ENCODE measurements around the gene PLIN4. TPM values are rescaled to one million over a fixed set of nuclear protein-coding genes. Genes with fewer than 3 reads are reported as not detected.

The PLIN4 gene
- total RNA-seq, 1 donor: 0.90 TPM

DNA sequence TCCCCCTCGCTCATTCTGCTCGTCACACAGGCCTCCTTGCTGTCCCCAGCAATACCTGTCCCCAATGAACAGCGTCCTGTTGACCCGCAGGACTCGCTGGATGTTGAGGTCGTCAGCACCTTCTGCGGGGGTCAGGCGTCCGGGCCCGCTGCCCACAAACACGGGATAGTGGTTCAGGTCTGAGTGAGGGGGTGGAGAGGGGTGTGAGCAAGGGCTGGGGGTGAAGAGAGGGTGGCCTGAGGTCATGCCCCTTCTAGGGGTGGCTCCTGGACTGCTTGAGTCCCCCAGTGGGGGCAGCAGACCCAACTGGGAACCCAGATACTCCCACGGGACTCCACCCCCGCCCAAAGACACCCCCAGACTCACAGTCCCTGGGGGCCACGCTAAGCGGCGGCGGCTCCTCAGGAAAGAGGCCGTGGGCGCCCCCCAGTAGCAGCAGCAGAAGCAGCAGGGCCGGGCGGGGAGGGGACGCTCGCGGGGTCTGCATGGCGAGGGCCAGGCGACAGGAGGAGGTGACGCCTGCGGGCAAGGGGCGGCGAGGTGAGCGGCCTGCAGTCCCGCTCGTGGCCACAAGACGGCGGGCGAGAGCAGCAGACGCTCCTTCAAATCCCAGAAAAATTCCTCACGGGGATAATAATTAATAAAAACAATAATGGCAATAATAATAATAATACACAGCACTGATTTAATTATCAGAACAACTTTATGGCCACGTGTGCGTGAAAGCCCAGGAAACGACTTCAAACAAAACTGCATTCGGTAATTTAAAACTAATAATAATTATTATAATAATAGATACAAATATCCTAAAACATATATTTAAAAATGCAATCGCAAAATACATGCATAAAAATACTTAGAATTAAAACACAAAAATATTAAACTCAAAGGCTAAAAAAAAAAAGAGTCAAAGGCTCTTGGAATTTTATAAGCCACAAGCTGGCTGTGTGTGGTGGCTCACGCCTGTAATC, 40.0 kb upstream of the PLIN4 start:
- TF ChIP-seq, protein P1, sequence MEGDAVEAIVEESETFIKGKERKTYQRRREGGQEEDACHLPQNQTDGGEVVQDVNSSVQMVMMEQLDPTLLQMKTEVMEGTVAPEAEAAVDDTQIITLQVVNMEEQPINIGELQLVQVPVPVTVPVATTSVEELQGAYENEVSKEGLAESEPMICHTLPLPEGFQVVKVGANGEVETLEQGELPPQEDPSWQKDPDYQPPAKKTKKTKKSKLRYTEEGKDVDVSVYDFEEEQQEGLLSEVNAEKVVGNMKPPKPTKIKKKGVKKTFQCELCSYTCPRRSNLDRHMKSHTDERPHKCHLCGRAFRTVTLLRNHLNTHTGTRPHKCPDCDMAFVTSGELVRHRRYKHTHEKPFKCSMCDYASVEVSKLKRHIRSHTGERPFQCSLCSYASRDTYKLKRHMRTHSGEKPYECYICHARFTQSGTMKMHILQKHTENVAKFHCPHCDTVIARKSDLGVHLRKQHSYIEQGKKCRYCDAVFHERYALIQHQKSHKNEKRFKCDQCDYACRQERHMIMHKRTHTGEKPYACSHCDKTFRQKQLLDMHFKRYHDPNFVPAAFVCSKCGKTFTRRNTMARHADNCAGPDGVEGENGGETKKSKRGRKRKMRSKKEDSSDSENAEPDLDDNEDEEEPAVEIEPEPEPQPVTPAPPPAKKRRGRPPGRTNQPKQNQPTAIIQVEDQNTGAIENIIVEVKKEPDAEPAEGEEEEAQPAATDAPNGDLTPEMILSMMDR (IDR thresholded peaks at IDR 0.05; ENCODE audit: insufficient read depth, low read length): peak; percentile 98
- no peak for DNase-seq (ENCODE audit: low read depth)
- H3K4me3 ChIP-seq (ENCODE audit: low read depth, low read length): no peak overlapping the region

GRCh38 chr19:4557144-4557970, 39.1 kb upstream of the PLIN4 start:
- TF ChIP-seq, protein P1 (IDR thresholded peaks at IDR 0.05; ENCODE audit: insufficient read depth, low read length): no peak
- DNase-seq (ENCODE audit: low read depth): no peak
- no peak overlapping the region for H3K4me3 ChIP-seq (ENCODE audit: low read depth, low read length)

GRCh38 chr19:4556597-4557127, 38.4 kb upstream of the PLIN4 start:
- no peak for DNase-seq (ENCODE audit: low read depth)
- TF ChIP-seq, protein P1 (IDR thresholded peaks at IDR 0.05; ENCODE audit: insufficient read depth, low read length): no peak

GRCh38 chr19:4555657-4556561, 37.6 kb upstream of the PLIN4 start:
- H3K4me3 ChIP-seq (ENCODE audit: low read depth, low read length): no peak overlapping the region
- no peak for DNase-seq (ENCODE audit: low read depth)
- TF ChIP-seq, protein P1 (IDR thresholded peaks at IDR 0.05; ENCODE audit: insufficient read depth, low read length): no peak

More at GRCh38 chr19:4556597-4557127, 38.4 kb upstream of the PLIN4 start:
- H3K4me3 ChIP-seq (ENCODE audit: low read depth, low read length): no peak overlapping the region

DNA sequence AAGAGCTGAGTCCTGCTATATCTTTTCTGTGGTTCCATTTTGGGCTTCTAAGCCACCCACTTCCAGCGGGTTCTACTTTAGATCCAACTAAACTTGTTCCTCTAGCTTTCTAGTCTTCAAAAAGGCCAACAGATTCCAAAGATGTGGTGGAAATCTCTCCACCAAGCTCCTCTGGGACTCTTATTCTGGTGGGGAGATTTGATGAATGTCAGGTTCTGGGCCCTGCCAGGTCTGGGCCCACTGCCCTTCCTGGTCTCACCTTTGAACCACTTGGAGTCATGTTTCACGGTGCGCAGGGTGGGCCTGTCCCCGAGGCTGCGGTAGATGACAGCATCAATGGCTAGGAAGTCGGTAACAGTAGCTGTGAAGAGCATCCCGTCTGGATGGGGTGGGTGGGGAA, 36.4 kb upstream of the PLIN4 start:
- no peak overlapping the region for H3K4me3 ChIP-seq (ENCODE audit: low read depth, low read length)
- TF ChIP-seq, protein P1 (IDR thresholded peaks at IDR 0.05; ENCODE audit: insufficient read depth, low read length): no peak
- DNase-seq (ENCODE audit: low read depth): no peak

GRCh38 chr19:4553775-4554174, 35.5 kb upstream of the PLIN4 start:
- TF ChIP-seq, protein P1 (IDR thresholded peaks at IDR 0.05; ENCODE audit: insufficient read depth, low read length): no peak
- no peak overlapping the region for H3K4me3 ChIP-seq (ENCODE audit: low read depth, low read length)
- DNase-seq (ENCODE audit: low read depth): no peak
